Naive thymus-derived CD4-positive, alpha-beta T cell (primary cell): ENCODE results near the gene FILIP1. TPM values are rescaled to one million over a fixed set of nuclear protein-coding genes. Genes with fewer than 3 reads are reported as not detected.

Experiments used
- ATAC-seq: fragments of 150-1000 bp; cut with Tn5 transposase; 2 replicates; pipeline ENCODE4 v1.10.0; 2021; ENCODE audit warnings: mild to moderate bottlenecking, moderate library complexity
- CTCF ChIA-PET: fragments of 350-600 bp; sonication (Branson Sonifier 250); formaldehyde crosslinking; loops from one replicate; lab custom pipeline; 2021; ENCODE audit warnings: antibody characterized with exemption; lab: Charles Lee
- POLR2A ChIA-PET: fragments of 350-600 bp; sonication (Branson Sonifier 250); formaldehyde crosslinking; loops from one replicate; lab custom pipeline; 2021; ENCODE audit warnings: antibody characterized with exemption, inconsistent platforms; lab: Charles Lee
- DNase-seq, 9 donors: peaks; one replicate each; pipeline versions ENCODE4 v3.0.0 to v3.0.0-alpha.2; 2020 to 2022; ENCODE audit warnings: mixed read lengths in 1 of 9
- H3K27ac ChIP-seq: one replicate; pipeline ENCODE4 v1.7.0; 2013; ENCODE audit warnings: mild to moderate bottlenecking, low read depth, low read length, moderate library complexity
- H3K27me3 ChIP-seq, 2 donors: one replicate each; pipeline ENCODE4 v1.7.0; 2013; ENCODE audit warnings: low read length in 2 of 2, mild to moderate bottlenecking in 2 of 2, moderate library complexity in 2 of 2; ENCODE audit not compliant: control insufficient read depth in 2 of 2, insufficient read depth in 2 of 2
- H3K36me3 ChIP-seq, 3 experiments: 1 replicate in 2 of 3; 2 replicates in 1 of 3; pipeline ENCODE4 v1.7.0; 2013; ENCODE audit warnings: low read length in 3 of 3, mild to moderate bottlenecking in 3 of 3, moderate library complexity in 1 of 3; ENCODE audit not compliant: insufficient read depth in 3 of 3, control insufficient read depth in 2 of 3
- H3K4me1 ChIP-seq, 2 donors: one replicate each; pipeline ENCODE4 v1.7.0; 2013; ENCODE audit warnings: low read length in 2 of 2, mild to moderate bottlenecking in 2 of 2, moderate library complexity in 1 of 2; ENCODE audit not compliant: control insufficient read depth in 2 of 2, insufficient read depth in 2 of 2
- H3K4me3 ChIP-seq: 2 replicates; pipeline ENCODE4 v1.7.0; 2013; ENCODE audit warnings: mild to moderate bottlenecking, low read length
- H3K9me3 ChIP-seq, 3 experiments: 1 replicate in 2 of 3; 2 replicates in 1 of 3; pipeline ENCODE4 v1.7.0; 2013; ENCODE audit warnings: low read length in 3 of 3; ENCODE audit not compliant: control insufficient read depth in 2 of 3
- H3K27ac Mint-ChIP-seq, 9 donors: one replicate each; pipeline ENCODE4 v1.8.0; 2020 to 2022; ENCODE audit warnings: mixed read lengths in 9 of 9, mild to moderate bottlenecking in 8 of 9, moderate library complexity in 5 of 9, inconsistent platforms in 2 of 9
- H3K27me3 Mint-ChIP-seq, 5 donors: one replicate each; pipeline ENCODE4 v1.8.0; 2021 to 2022; ENCODE audit warnings: mixed read lengths in 5 of 5, mild to moderate bottlenecking in 1 of 5
- H3K36me3 Mint-ChIP-seq, 5 donors: one replicate each; pipeline ENCODE4 v1.8.0; 2020 to 2022; ENCODE audit warnings: mixed read lengths in 5 of 5, mild to moderate bottlenecking in 3 of 5, inconsistent platforms in 1 of 5
- H3K4me1 Mint-ChIP-seq, 7 donors: one replicate each; pipeline ENCODE4 v1.8.0; 2020 to 2022; ENCODE audit warnings: mixed read lengths in 7 of 7, mild to moderate bottlenecking in 3 of 7, inconsistent platforms in 1 of 7
- H3K4me3 Mint-ChIP-seq, 10 donors: one replicate each; pipeline ENCODE4 v1.8.0; 2020 to 2022; ENCODE audit warnings: mild to moderate bottlenecking in 10 of 10, mixed read lengths in 10 of 10, moderate library complexity in 6 of 10, inconsistent platforms in 2 of 10
- H3K9me3 Mint-ChIP-seq, 11 donors: one replicate each; pipeline ENCODE4 v1.8.0; 2020 to 2022; ENCODE audit warnings: mixed read lengths in 11 of 11, mild to moderate bottlenecking in 4 of 11, inconsistent platforms in 1 of 11, moderate library complexity in 1 of 11
- intact Hi-C, 2 donors: fragments of 100-400 bp; cut with micrococcal nuclease; formaldehyde crosslinking; loops; one replicate each; pipeline ENCODE4 v1.15.1; 2023
- polyA plus RNA-seq, 2 donors: library from polyadenylated mRNA; unstranded; fragments of 300-500 nt; fragmentation: Illumina TruSeq; gene quantifications; one replicate each; pipeline ENCODE4 v1.2.3, GENCODE V29; 2021
- total RNA-seq, 6 experiments: library from RNA in 5 of 6; stranded (reverse) in 5 of 6; gene quantifications; 1 replicate in 5 of 6; 2 replicates in 1 of 6; pipeline ENCODE4 v1.2.3 and lab custom pipeline; 2021 to 2026

Gene FILIP1
- total and polyA plus RNA-seq, 7 experiments from 2014 or later = 0.08 to 0.15 (median 0.12) TPM; not detected in 4

DNA sequence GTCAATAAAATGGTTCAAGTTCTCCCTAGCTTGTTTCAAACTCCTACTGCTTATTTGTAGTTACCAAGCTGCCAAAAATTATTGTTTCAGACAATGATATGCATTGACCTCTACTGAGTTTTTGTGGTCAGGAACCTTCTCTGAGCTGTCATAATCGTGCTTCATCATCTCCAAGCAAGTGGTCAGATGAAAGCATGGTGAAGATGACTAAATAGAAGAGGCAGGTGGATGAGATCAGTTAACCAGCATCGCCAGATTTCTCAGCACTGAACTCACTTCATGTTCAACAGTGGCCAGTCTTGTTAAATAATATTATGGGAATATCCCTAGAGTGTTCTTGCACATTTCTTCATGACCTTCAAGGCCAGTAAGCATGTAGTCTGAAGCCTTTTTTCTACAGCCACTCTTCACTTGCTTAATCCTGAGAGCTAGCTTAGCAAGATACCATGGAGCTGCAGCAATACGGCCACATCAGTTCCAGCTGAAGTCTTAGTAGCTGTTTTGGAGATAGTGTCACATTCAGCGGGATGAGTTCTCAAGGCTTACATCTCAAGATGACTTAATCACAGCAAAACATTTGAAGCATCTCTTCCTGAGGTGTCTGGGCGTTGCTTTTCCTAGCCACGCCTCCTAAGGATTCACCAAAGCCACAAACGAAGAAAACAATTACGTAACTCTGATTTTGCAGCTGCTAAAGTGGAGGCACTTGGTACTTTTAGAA, 107.4 kb downstream of the FILIP1 start:
- no peaks in the 10 kb centered on the region for H3K9me3 ChIP-seq
- Mint-ChIP-seq H3K27me3 (peaks cover 0 to 15% (median 7%) of the 10 kb centered on the region in 5 donors), H3K36me3 (no peaks in the 10 kb centered on the region), H3K4me3 (no peak overlapping the region), H3K4me1 (no peaks in the 10 kb centered on the region), H3K27ac (no peak overlapping the region), H3K9me3 (peaks cover 0 to 7% (median 0%) of the 10 kb centered on the region in 11 donors)
- H3K27me3 ChIP-seq = no peaks in the 10 kb centered on the region
- H3K4me1 ChIP-seq = no peaks in the 10 kb centered on the region
- H3K27ac ChIP-seq = no peak overlapping the region
- H3K36me3 ChIP-seq = no peaks in the 10 kb centered on the region
- intact Hi-C loops = no loop called here
- DNase-seq (no peak), ATAC-seq (no peak)
- CTCF ChIA-PET = no interaction called here
- POLR2A ChIA-PET = no interaction called here
- no peak overlapping the region for H3K4me3 ChIP-seq

DNA sequence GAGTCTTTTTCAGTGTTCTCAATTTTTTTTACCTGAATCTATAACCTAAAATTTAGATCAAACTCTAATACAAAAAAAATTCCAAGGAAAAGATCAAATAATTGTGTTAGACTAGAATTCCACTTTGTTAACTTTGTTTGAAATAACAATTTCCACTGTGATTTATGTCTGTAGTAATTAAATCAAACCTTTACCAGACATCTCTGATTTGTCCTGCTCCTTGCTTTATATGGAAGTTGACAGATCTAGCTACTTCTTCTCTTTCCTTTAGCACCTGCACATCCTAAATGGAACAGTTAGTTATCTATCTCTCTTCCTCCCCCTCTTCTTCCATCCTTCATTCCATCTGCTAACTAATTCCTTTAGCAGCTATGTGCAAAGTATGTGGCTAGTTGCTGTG, 109.5 kb downstream of the FILIP1 start:
- Mint-ChIP-seq H3K4me1 (no peaks in the 10 kb centered on the region), H3K9me3 (peaks cover 0 to 7% (median 0%) of the 10 kb centered on the region in 11 donors), H3K27ac (no peak overlapping the region), H3K4me3 (no peak overlapping the region), H3K36me3 (no peaks in the 10 kb centered on the region), H3K27me3 (peaks cover 4 to 17% (median 11%) of the 10 kb centered on the region in 5 donors)
- ChIA-PET CTCF (no interaction called here), POLR2A (no interaction called here)
- no peak for DNase-seq
- no peaks in the 10 kb centered on the region for H3K27me3 ChIP-seq
- H3K27ac ChIP-seq = no peak overlapping the region
- no peaks in the 10 kb centered on the region for H3K9me3 ChIP-seq
- no peaks in the 10 kb centered on the region for H3K4me1 ChIP-seq
- no peak overlapping the region for H3K4me3 ChIP-seq
- no peaks in the 10 kb centered on the region for H3K36me3 ChIP-seq
- intact Hi-C loops = no loop called here
- no peak for ATAC-seq

DNA sequence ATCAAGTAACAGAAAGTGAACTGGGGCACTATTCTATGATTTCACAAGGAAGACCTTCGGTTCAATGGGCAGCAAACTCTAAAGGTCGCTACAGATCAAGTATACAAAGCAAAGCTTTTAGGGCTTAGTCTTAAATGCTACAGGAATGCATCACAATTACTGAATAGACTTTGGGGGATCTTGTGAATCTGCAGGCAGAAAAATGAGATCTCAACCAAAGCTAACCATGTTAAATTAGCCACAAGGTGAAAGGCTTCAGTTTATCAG, 111.0 kb downstream of the FILIP1 start:
- Histone ChIP-seq H3K9me3 (no peaks in the 10 kb centered on the region), H3K27ac (no peak overlapping the region), H3K4me3 (no peak overlapping the region), H3K27me3 (no peaks in the 10 kb centered on the region), H3K36me3 (no peaks in the 10 kb centered on the region), H3K4me1 (no peaks in the 10 kb centered on the region)
- H3K27ac Mint-ChIP-seq = no peak overlapping the region
- no peaks in the 10 kb centered on the region for H3K36me3 Mint-ChIP-seq
- ATAC-seq (no peak), DNase-seq (no peak)
- ChIA-PET CTCF (no interaction called here), POLR2A (no interaction called here)
- H3K4me3 Mint-ChIP-seq = no peak overlapping the region
- intact Hi-C loops = no loop called here
- peaks cover 0 to 21% (median 5%) of the 10 kb centered on the region in 5 donors for H3K27me3 Mint-ChIP-seq
- H3K4me1 Mint-ChIP-seq = no peaks in the 10 kb centered on the region
- peaks cover 0 to 3% (median 0%) of the 10 kb centered on the region in 11 donors for H3K9me3 Mint-ChIP-seq

DNA sequence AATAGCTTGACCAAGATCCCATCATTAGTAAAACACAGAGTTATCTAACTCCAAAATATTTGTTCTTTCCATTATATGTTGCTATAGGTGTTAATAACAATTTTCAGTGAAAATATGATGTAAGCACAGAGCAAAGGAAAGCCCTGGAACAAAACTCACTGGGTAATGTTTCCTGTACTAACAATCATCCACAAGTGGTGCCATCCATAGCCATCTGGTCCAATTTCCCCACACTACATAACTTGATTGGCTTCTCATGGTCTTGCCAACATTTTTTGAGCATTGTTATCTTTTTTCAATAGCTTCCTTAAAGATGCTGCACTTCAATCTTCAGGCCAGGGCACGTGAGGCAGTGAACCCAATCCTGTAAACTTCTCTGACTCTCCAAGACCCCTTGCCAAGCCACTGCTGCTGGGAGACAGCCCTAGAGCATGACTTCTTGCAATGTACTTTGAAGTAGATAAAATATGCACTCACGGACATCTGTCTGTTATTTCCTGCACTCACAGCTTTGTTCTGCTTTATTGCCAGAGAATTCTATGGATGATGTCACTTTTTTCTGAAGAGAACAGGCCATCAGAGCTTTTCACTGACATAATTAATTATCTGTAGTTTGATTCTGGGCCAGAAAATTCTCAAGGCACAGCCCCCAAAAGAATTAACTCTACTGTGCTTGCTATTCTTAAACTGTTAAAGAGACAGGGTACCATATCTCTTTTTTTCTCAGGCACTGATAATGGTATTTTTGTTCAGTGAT, 111.5 kb downstream of the FILIP1 start:
- H3K36me3 Mint-ChIP-seq = no peaks in the 10 kb centered on the region
- Histone ChIP-seq H3K36me3 (no peaks in the 10 kb centered on the region), H3K4me3 (no peak overlapping the region), H3K27ac (no peak overlapping the region), H3K27me3 (no peaks in the 10 kb centered on the region), H3K9me3 (no peaks in the 10 kb centered on the region), H3K4me1 (no peaks in the 10 kb centered on the region)
- H3K27me3 Mint-ChIP-seq = peaks cover 0 to 24% (median 5%) of the 10 kb centered on the region in 5 donors
- ATAC-seq (no peak), DNase-seq (no peak)
- intact Hi-C loops = no loop called here
- H3K4me3 Mint-ChIP-seq = no peak overlapping the region
- no peak overlapping the region for H3K27ac Mint-ChIP-seq
- no peaks in the 10 kb centered on the region for H3K4me1 Mint-ChIP-seq
- CTCF ChIA-PET = no interaction called here
- H3K9me3 Mint-ChIP-seq = no peaks in the 10 kb centered on the region
- POLR2A ChIA-PET = no interaction called here

DNA sequence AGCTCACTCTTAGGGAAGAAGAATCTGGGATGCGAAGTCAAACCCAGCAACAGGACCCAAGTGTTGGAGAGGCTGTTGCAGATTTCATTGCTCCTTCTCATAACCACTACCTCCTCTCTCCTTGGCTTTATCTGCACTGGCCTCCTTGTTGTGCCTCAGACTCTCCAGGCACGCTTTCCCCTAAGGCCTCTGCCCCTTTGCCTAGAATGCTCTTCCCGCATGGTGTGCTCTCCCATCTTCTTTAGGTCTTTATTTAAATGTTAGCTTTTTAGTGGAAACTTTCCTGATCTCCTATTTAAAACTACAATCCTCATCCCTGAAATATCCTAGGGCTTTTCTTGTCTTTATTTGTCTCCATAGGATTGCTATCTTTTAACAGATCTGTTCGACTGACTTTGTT, 114.1 kb downstream of the FILIP1 start:
- Histone ChIP-seq H3K9me3 (no peaks in the 10 kb centered on the region), H3K36me3 (no peaks in the 10 kb centered on the region), H3K4me1 (no peaks in the 10 kb centered on the region), H3K4me3 (no peak overlapping the region), H3K27ac (no peak overlapping the region), H3K27me3 (no peaks in the 10 kb centered on the region)
- intact Hi-C loops = no loop called here
- Mint-ChIP-seq H3K36me3 (no peaks in the 10 kb centered on the region), H3K27ac (no peak overlapping the region), H3K4me1 (no peaks in the 10 kb centered on the region), H3K4me3 (no peak overlapping the region), H3K27me3 (peaks cover 0 to 28% (median 5%) of the 10 kb centered on the region in 5 donors), H3K9me3 (no peaks in the 10 kb centered on the region)
- DNase-seq (no peak), ATAC-seq (no peak)
- ChIA-PET CTCF (no interaction called here), POLR2A (no interaction called here)

DNA sequence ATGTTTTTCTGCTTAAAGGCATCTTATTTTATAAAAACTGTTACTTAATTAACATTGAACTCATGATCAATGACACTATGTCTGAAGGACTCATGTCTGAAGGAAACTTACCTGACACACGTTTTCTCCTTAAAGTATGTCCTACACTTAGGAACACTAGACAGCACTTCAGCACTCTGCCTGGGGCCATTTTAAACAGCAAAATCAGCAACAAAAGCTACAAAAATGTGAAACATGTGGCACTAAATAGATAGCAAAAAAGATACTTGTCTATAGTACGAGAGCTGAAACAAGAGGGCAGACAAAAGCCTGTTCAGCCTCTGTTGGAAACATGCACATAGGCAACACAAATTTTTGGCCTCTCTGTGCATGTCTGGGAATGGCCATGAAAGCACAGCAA, 115.5 kb downstream of the FILIP1 start:
- H3K27ac ChIP-seq = no peak overlapping the region
- Mint-ChIP-seq H3K27ac (no peak overlapping the region), H3K4me3 (no peak overlapping the region), H3K4me1 (no peaks in the 10 kb centered on the region), H3K9me3 (no peaks in the 10 kb centered on the region), H3K36me3 (peaks cover 0 to 1% (median 0%) of the 10 kb centered on the region in 5 donors), H3K27me3 (peaks cover under 1 to 19% (median 5%) of the 10 kb centered on the region in 5 donors)
- no peaks in the 10 kb centered on the region for H3K4me1 ChIP-seq
- ChIA-PET POLR2A (no interaction called here), CTCF (no interaction called here)
- DNase-seq = no peak
- intact Hi-C loops = no loop called here
- no peaks in the 10 kb centered on the region for H3K9me3 ChIP-seq
- ATAC-seq = no peak
- H3K36me3 ChIP-seq = no peaks in the 10 kb centered on the region
- H3K27me3 ChIP-seq = no peaks in the 10 kb centered on the region
- no peak overlapping the region for H3K4me3 ChIP-seq

DNA sequence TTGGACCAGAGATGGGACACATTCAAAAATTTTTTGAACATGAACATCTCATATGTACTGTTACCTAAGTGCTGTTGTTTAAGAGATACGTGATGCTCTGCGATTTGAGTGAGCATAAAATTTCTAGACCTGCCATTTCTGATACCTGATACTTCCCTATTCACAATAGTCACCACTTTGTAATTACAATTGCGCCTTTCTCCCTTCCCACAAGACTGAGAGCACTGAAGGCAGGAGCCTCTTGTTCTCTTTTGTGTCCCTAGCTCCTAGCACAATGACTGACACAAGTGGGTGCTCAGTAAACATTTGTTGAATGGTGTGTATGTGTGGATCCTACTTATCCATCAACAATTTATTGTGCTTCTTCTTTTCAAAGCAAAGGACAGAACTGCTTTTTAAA, 116.2 kb downstream of the FILIP1 start:
- CTCF ChIA-PET = no interaction called here
- Mint-ChIP-seq H3K27me3 (peaks cover 4 to 19% (median 5%) of the 10 kb centered on the region in 5 donors), H3K9me3 (peaks cover 0 to 2% (median 0%) of the 10 kb centered on the region in 11 donors), H3K36me3 (peaks cover 0 to 4% (median 0%) of the 10 kb centered on the region in 5 donors), H3K27ac (no peak overlapping the region), H3K4me1 (no peaks in the 10 kb centered on the region), H3K4me3 (no peak overlapping the region)
- intact Hi-C loops = no loop called here
- H3K27ac ChIP-seq = no peak overlapping the region
- no peaks in the 10 kb centered on the region for H3K4me1 ChIP-seq
- H3K27me3 ChIP-seq = no peaks in the 10 kb centered on the region
- no peak overlapping the region for H3K4me3 ChIP-seq
- DNase-seq (no peak), ATAC-seq (no peak)
- no peaks in the 10 kb centered on the region for H3K9me3 ChIP-seq
- no peaks in the 10 kb centered on the region for H3K36me3 ChIP-seq
- POLR2A ChIA-PET = no interaction called here
